HTR-8/SVneo (cell line): ENCODE results near the gene SH3PXD2A.

Experiments used
- DNase-seq: peaks from one replicate; pipeline ENCODE4 v3.0.0; 2011; ENCODE audit warnings: low spot score, mixed read lengths; ENCODE audit not compliant: insufficient read length
- FAIRE-seq: peaks from 2 replicates; lab custom pipeline; 2011; peaks lifted over from hg19 to GRCh38; lab: Jason Lieb, UNC

The SH3PXD2A gene

GRCh38 chr10:103715430-103715829 lies 139.9 kb downstream of the SH3PXD2A start:
- no peak for DNase-seq
- peak; percentile 26 for FAIRE-seq

DNA sequence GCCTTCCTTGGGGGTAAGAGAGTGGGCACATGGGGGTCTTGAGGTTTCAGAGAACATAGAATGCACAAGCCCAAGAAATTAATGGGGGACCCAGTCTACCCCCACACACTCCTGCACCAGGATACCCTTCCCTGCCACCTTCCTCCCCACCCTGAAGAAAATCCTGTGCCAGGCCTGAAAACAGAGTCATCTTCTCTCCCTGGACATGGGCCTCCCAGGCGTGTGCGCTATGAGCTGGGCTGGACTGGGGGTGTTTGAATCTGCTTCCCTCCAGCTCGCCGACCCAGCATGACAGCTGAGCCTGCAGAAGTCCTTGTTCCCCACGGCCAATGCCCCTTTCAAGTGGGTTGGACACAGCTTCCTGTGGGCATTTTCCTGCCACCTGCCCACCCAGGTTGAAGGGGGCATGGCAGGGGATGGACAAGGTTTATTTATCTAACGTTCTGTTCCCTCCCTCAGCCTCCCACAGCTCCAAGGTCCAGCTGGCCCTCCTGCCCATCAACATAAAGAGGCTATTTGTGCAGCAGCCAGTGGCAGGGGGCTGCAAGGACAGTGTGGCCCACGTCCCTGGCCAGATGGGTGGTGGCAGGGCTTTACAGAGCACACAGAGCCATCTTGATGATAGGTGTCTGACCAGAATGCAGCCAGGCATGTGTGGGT lies 141.0 kb downstream of the SH3PXD2A start:
- DNase-seq = no peak
- no peak for FAIRE-seq

- no peak for FAIRE-seq
- no peak for DNase-seq
Measured at GRCh38 chr10:103713676-103714075, 141.7 kb downstream of the SH3PXD2A start.

DNA sequence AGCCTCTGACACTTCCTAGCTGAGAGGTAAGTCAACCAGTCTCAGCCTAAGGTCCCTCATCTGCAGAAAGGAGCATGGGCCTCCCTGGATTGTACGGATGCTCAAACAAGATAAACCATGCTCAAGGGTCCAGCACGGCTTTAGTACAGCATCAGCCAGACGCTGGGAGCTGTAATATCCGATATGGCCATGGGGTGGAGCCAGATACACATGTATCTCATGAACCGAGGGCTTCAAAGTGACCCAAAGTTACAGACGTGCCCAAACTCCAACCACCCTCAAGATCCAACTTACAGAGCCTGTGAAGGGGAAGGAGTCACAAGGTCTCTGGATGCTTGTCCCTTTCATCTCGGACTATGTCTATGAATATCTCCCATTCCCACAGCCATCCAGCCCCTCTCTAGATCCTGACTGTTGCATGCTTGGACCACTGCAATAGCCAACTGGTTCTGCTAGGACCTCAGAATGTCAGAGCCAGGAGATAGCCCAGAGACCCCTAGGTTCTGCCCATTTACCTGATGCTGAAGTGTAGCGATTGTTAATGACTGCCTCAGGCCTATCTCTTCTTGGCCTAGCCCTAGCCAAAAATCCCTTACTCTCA lies 142.4 kb downstream of the SH3PXD2A start:
- FAIRE-seq (peak; percentile 51), DNase-seq (peak; percentile 79)

DNA sequence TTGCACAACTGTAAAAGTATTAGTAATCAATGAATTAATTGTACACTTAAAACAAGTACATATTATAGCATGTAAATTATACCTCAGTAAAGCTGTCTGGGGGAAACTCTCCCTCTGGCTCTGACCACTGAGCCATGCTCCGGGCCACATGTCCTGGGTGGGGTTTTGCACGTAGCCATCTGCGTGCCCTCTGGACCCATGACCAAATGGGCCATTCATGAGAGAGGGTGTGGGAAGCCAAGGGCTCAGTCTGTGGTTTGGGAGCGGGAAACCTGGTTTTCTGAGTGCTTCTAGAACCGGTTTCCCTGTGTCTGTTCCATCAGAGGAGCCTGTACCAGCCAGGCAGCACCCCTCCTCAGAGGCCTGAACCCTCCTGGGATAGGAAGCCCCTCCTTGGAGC lies 143.2 kb downstream of the SH3PXD2A start:
- DNase-seq (no peak), FAIRE-seq (no peak)

- DNase-seq (no peak), FAIRE-seq (peak; percentile 26)
Measured at GRCh38 chr10:103711351-103711994, 143.9 kb downstream of the SH3PXD2A start.

DNA sequence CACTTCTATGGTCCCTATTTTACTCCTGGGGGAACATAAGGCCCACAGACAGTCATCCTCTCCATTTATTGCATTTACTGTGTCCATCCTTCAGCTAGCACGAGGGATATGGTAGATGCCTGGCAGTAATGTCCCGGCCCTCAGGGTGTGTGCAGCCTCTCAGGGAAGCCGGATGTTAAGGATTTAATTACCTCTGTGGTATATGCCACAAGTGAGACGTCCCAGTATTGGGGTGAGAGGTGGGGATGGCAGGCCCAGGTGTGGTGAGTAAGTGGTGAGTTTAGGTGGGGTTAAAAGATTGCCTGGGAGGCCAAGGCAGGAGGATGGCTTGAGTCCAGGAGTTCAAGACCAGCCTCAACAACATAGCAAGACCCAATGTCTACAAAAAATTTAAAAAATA lies 144.9 kb downstream of the SH3PXD2A start:
- no peak for FAIRE-seq

GRCh38 chr10:103709341-103709920 lies 145.9 kb downstream of the SH3PXD2A start:
- DNase-seq = peak; percentile 68
- peak; percentile 59 for FAIRE-seq

More for the DNA sequence above, 144.9 kb downstream of the SH3PXD2A start:
- DNase-seq = no peak

DNA sequence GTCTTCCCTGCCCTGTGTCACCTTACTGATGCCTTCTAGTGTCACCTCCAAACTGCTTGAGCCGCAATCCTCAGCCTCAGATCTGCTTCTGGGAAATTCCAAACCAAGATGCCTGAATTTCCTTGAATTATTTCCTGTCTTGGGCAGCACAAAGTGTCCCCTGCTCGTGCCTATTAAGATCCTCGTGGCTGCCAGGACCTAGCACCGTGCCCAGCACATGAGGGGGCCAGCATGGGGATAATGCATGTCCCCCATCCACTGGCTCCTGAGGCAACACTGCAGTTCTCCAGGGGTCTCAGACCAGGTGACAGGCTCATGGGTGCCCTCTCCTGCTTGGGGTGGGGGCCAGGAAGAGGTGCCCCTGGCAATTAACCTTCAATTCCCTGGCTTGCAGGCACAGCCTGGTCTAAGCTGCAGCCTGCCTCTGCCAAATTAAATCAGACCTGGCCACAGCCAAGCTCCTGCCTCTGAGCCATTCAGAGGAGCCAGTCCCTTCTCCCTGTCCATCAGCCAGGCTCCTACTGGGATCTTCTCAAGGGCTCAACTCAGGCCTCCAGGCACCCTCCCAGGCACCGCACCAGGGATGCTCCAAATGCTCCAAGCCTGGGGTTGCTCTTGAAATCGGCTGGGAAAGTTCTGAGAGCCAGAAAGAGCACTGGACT lies 146.6 kb downstream of the SH3PXD2A start:
- no peak for FAIRE-seq
- DNase-seq = no peak

DNA sequence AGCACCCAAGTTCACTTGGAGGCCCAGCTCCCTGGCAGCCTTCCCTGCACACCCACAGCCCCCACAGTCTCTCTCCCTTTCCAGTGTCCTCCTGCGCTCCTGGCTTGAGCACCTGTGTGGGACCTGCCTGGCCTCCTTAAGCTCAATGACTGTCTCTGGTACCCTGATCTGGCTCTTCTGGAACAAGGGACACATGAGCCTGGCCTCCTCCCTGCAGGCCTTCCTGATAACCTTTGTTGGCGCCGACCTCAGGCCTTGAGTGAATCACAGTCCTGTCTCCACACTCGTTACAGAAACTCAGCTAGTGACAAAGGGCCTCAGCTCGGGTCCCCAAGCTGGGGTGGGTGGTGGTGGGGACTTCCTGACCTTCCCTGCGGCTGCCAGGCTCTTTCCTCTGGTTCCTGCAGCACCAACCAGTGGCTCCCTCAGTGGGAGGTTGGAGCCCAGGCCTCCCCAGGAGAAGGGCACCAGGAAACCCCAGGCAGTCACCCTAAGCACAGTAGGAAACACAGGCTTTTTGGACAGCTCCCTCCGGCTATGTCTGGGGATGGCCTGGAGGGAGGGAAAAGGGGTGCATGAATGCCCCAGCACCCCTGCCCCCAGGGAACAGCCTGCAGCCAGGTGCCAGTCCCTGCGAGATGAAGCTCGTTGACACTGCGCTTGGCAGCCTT lies 147.3 kb downstream of the SH3PXD2A start:
- FAIRE-seq (no peak), DNase-seq (no peak)

DNA sequence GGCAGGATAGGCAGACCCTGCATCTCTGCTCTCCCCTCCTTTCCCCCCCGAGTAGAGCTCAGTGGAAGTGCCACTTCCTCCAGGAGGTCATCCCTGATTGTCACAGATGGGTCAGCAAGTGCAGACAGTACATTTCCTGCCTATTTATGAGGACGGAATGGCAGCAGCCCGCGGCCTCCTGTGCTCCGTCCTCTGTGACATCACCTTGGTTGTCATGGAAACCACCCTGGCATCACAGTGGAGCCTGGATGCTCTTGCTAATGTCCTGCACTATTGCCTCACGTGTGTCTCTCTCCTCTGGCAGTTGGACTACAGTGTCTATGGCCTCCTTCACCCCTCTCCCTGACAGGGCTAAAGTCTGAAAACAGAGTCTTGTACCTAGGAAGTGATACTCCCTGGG lies 148.6 kb downstream of the SH3PXD2A start:
- FAIRE-seq = peak; percentile 9
- no peak for DNase-seq

DNA sequence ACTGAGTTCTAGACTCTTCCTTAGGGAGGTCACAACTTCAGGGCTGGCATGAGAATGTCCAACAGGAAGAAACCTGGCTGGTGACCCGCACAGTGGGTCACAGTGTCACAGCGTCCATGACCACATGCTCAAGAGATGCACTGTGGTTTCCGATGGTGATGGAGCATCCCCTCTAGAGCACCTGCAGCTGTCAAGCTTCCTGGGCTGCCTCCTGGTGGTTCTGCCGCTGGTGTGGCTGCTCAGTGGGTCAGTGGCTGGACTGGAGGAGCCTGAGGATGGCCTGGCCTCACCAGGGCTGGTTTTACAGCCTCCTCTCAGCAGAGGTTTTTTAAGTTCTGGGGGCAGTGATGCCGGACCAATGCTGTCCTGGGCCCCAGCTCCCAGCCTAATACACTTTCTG lies 149.3 kb downstream of the SH3PXD2A start:
- FAIRE-seq = no peak

DNA sequence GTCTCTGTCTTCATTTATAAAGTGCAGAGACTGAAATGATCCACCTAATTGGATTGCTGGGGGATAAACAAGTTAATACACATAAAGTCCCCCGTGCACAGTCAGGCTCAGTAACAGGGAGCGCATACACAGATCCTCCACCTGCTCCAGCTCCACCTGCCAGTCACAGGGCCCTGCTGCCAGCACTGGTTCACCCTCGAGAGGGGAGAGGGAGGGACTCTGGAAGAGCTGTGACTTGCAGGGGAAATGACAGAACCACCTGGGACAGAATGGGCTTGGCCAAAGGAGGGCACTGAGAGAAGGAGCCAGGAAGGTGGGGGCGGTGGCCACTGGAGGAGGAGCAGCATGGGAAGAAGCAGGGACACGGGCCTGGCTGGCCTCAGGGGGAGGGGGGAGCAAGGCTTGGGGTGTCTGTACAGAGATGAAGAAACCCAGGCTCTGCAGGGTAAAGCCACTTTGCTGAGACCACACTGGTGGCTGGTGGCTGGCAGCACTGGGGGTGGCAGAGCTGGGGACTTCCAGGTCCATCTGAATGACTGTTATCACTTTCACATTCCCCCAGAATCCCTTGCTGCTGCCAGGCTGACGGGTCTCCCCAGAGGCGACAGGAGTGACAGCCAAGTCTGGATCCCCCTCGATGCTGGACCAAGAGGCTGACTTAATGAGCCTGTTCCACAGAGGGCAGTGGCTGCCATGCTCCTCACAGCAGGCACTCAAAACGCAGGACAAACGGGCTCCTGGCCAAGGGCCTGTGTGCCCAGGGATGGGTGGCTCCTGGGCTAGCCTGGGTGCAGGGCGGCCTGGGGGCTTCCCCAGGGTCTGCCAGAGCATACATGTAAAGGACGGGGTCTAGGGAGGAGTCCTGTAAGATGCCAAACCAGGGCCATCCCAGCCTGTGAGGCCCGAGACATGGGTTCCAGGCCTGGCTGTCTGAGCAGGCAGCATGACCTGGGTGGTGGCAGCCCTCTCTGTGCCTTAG lies 151.1 kb downstream of the SH3PXD2A start:
- FAIRE-seq = no peak
- no peak for DNase-seq

More for the DNA sequence above, 149.3 kb downstream of the SH3PXD2A start:
- no peak for DNase-seq

GRCh38 chr10:103701380-103702222 lies 153.8 kb downstream of the SH3PXD2A start:
- FAIRE-seq = peak; percentile 94
- DNase-seq = no peak

DNA sequence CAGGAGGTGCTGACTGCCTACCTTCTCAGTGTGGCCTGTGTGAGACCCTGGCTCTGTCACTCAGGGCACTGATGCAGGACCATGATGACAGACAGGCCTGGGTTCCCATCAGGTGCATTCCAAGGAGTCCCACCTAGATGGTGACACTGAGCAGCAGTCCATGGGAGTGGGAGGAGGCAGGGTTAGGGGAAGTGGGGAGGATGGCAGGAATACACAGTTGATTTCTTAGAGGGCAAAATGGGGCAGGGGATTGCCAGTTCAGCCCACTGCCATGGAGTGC lies 155.0 kb downstream of the SH3PXD2A start:
- DNase-seq (no peak), FAIRE-seq (no peak)

- FAIRE-seq (no peak), DNase-seq (no peak)
Measured at GRCh38 chr10:103699611-103700435, 155.6 kb downstream of the SH3PXD2A start.

DNA sequence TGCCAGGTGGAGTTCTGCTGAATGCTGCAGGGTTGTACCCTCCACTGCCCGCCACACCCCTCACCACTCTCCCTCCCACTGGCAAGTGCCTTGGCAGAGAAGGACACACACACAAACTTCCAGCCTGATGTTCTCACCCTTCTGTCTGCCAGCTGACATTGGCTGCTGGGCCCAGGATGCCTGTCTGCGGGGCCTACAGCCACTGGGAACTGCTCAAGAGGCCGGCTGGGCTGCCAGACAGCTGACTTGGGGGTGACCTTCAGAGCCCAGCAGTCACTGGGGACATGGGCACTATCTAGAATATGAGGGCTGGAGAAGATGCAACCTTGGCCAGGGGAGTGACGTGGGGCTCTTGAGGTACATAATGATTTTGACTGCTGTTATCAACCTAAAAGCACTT lies 157.1 kb downstream of the SH3PXD2A start:
- FAIRE-seq (no peak), DNase-seq (no peak)
